GM04504 (cell line): ENCODE measurements around the gene SIGLEC5.

Experiments
- DNase-seq: peaks from one replicate; pipeline ENCODE4 v3.0.0-alpha.2; 2012; ENCODE audit warnings: low read depth

Gene SIGLEC5

GRCh38 chr19:51589511-51589910 lies 40.7 kb downstream of the SIGLEC5 start:
- DNase-seq: no peak

GRCh38 chr19:51587264-51588191 lies 42.7 kb downstream of the SIGLEC5 start:
- no peak for DNase-seq

GRCh38 chr19:51586799-51587198 lies 43.4 kb downstream of the SIGLEC5 start:
- DNase-seq: no peak

GRCh38 chr19:51586103-51586728 lies 44.0 kb downstream of the SIGLEC5 start:
- no peak for DNase-seq

DNA sequence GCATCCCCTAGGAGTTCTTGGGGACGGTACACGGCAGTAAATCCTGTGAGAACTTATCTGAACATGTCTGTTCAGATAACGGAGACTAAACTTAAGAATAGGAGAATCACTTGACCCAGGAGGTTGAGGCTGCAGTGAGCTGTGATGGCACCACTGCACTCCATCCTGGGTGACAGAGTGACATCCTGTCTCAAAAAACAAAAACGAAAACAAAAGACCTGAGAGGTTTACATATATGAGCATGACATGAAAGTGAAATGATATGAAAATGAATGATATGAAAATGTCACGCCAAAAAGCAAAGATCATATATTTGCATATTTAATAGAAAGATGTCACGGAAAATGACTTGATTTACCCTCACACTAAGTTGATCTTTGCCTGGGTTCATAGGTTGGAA lies 53.4 kb downstream of the SIGLEC5 start:
- no peak for DNase-seq

GRCh38 chr19:51573331-51573730 lies 56.9 kb downstream of the SIGLEC5 start:
- no peak for DNase-seq

GRCh38 chr19:51572908-51573307 lies 57.3 kb downstream of the SIGLEC5 start:
- no peak for DNase-seq

- no peak for DNase-seq
These were observed 57.8 kb downstream of the SIGLEC5 start for GRCh38 chr19:51572410-51572809.

- no peak for DNase-seq
These were observed 58.6 kb downstream of the SIGLEC5 start for GRCh38 chr19:51571599-51571998.

DNA sequence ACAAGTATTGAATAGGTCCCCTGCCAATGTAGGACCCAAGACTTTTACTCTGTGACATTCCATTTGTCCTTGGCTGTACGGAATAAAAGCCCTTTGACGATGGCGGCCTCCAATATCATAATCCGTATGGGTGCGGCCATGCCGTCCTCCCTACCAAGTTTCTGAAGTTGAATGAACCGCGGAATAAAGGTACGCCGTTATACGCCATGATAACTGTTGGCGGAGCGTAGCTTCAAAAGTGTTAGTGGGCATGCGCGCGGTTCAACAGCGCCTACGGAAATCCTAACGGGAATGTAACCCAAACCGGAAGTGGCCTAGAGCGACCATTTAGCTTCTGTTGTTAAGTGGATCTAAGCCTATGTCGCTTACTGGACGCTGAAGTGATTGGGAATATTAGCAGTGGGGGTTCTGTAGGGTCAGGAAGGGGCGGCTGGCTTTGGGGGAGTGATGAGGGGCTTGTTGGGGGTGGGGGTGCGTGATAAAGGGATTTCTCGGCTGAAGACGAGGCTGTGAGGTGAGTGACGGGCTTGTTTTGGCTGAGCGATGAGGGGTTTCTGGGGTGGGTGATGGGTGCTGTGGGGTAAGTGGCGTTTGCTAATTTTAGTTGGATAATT lies 59.1 kb downstream of the SIGLEC5 start, which contains the start of gene ZNF175:
TSS of gene ZNF175 (plus strand) at position 322 of the 614 bp plus-strand sequence. CDS start 2,047 bp downstream, outside the sequence.
- peak; percentile 94 for DNase-seq

GRCh38 chr19:51568456-51568855 lies 61.7 kb downstream of the SIGLEC5 start:
- DNase-seq: no peak

GRCh38 chr19:51567583-51567982 lies 62.6 kb downstream of the SIGLEC5 start:
- no peak for DNase-seq

DNA sequence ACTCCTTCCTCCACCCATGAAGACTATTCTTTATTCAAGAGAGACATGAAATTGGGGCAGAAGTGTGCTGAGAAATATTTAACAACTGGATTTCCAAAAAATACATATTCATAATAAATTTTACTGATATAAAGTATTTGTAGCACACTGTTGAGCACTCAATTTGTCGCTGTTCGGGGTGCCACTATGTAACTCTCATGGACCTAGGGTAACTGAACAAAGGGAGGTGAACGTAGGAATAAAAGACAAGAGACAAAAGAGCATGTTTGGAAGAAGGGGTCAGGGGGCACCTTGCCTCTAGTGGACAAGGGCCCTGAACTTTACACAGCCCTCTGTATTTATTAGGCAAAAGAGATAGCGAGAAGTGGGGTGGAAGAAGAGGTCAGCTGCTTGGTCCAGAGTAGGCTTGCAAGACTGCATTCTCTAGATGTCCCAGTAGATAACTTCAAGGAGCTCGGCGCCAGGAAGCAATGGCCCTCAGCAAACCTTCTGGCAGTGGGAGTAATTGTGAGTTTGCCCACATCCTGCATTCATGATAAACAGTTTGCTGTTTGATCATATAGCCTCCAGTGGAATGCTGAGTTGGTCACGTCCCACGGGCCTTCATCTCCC lies 63.6 kb downstream of the SIGLEC5 start:
- DNase-seq: no peak

- DNase-seq: no peak
These were observed 64.6 kb downstream of the SIGLEC5 start for GRCh38 chr19:51565583-51565982.

DNA sequence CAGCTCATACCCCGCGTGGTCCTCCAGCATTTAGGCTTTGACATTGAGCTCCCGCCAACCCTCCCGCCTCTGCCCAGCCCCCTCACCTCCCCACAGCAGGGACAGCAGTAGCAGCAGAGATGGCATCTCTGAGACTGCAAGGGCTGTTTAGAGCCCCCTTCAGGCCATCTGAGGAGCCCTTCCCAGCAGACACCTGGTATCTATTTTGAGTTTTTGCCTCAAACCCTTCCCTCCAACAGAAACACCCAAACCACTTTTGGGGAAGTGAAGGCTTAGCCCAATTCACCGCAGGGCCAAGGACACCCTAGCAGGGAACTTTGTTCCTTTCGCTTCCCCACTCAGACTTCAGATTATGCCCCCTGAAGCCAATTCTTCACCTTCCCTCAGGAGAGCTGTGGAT lies 65.4 kb downstream of the SIGLEC5 start:
- no peak for DNase-seq
